GM10266 (cell line): ENCODE data around the gene F8A1.
"Not testable (repeated sequence)": the region's sequence is repeated elsewhere in the genome, so short reads cannot be mapped to it uniquely, and the experiment has no call there.

Experiments
- DNase-seq: peaks from one replicate; pipeline ENCODE4 v3.0.0; 2012; ENCODE audit errors: extremely low spot score
- CTCF ChIP-seq: IDR thresholded peaks from 2 replicates; pipeline ENCODE4 v1.5.1; 2012; ENCODE audit warnings: mild to moderate bottlenecking, low read depth; ENCODE audit not compliant: control insufficient read depth, insufficient read depth; ENCODE audit errors: missing control alignments

F8A1 gene

GRCh38 chrX:154918060-154918483 is 31.9 kb downstream of the F8A1 start:
- TF ChIP-seq CTCF = peak; percentile 47
- peak; percentile 16 for DNase-seq

GRCh38 chrX:154924771-154925170 is 38.6 kb downstream of the F8A1 start:
- DNase-seq = not testable (repeated sequence)
